HG02970 (cell line): Measurements from ENCODE around the gene GRIK3.

Experiments used
- ATAC-seq: cut with Tn5 transposase; IDR thresholded peaks from one replicate; pipeline ENCODE4 v1.9.1; 2021; ENCODE audit warnings: mild to moderate bottlenecking, moderate library complexity, moderate number of reproducible peaks; ENCODE audit not compliant: unreplicated experiment, low FRiP score

GRIK3 gene

GRCh38 chr1:36839485-36839884 lies 194.8 kb downstream of the GRIK3 start:
- no peak for ATAC-seq

- ATAC-seq, result no peak
These were observed 195.4 kb downstream of the GRIK3 start for GRCh38 chr1:36838888-36839287.

GRCh38 chr1:36836916-36837315 lies 197.4 kb downstream of the GRIK3 start:
- no peak for ATAC-seq

GRCh38 chr1:36836196-36836883 lies 198.0 kb downstream of the GRIK3 start:
- no peak for ATAC-seq

- ATAC-seq, result no peak
These were observed 198.6 kb downstream of the GRIK3 start for GRCh38 chr1:36835696-36836095.

GRCh38 chr1:36835017-36835695 lies 199.2 kb downstream of the GRIK3 start:
- no peak for ATAC-seq

- ATAC-seq, result no peak
These were observed 199.7 kb downstream of the GRIK3 start for GRCh38 chr1:36834586-36834985.

GRCh38 chr1:36831186-36831810 lies 203.0 kb downstream of the GRIK3 start:
- ATAC-seq, result no peak

- no peak for ATAC-seq
These were observed 204.4 kb downstream of the GRIK3 start for GRCh38 chr1:36829961-36830360.

- ATAC-seq, result no peak
These were observed 205.2 kb downstream of the GRIK3 start for GRCh38 chr1:36829066-36829465.

- ATAC-seq, result no peak
These were observed 209.1 kb downstream of the GRIK3 start for GRCh38 chr1:36825226-36825625.

GRCh38 chr1:36824390-36824861 lies 209.9 kb downstream of the GRIK3 start:
- no peak for ATAC-seq

- ATAC-seq, result no peak
These were observed 211.7 kb downstream of the GRIK3 start for GRCh38 chr1:36822648-36823047.

- no peak for ATAC-seq
These were observed 212.9 kb downstream of the GRIK3 start for GRCh38 chr1:36821386-36821785.

GRCh38 chr1:36818771-36819170 lies 215.5 kb downstream of the GRIK3 start:
- no peak for ATAC-seq

- ATAC-seq, result no peak
These were observed 218.0 kb downstream of the GRIK3 start for GRCh38 chr1:36816348-36816747.

GRCh38 chr1:36814774-36815173 lies 219.5 kb downstream of the GRIK3 start:
- no peak for ATAC-seq

GRCh38 chr1:36814083-36814482 lies 220.2 kb downstream of the GRIK3 start:
- no peak for ATAC-seq

- ATAC-seq, result no peak
These were observed 227.1 kb downstream of the GRIK3 start for GRCh38 chr1:36807262-36807661.

- no peak for ATAC-seq
These were observed 228.2 kb downstream of the GRIK3 start for GRCh38 chr1:36805979-36806640.

GRCh38 chr1:36804669-36805314 lies 229.5 kb downstream of the GRIK3 start:
- no peak for ATAC-seq
